HG03469 (cell line): Measurements from ENCODE around the gene LCN15.
"Not testable (repeated sequence)": the region's sequence is repeated elsewhere in the genome, so short reads cannot be mapped to it uniquely, and the experiment has no call there.

Experiments used
- ATAC-seq: cut with Tn5 transposase; IDR thresholded peaks from one replicate; pipeline ENCODE4 v1.9.1; 2021; ENCODE audit warnings: mild to moderate bottlenecking, moderate library complexity, moderate number of reproducible peaks; ENCODE audit not compliant: unreplicated experiment

LCN15 gene

GRCh38 chr9:136775191-136775590, 10.9 kb upstream of the LCN15 start:
- ATAC-seq, result no peak

- no peak for ATAC-seq
Measured at GRCh38 chr9:136774416-136775045, 10.2 kb upstream of the LCN15 start.

DNA sequence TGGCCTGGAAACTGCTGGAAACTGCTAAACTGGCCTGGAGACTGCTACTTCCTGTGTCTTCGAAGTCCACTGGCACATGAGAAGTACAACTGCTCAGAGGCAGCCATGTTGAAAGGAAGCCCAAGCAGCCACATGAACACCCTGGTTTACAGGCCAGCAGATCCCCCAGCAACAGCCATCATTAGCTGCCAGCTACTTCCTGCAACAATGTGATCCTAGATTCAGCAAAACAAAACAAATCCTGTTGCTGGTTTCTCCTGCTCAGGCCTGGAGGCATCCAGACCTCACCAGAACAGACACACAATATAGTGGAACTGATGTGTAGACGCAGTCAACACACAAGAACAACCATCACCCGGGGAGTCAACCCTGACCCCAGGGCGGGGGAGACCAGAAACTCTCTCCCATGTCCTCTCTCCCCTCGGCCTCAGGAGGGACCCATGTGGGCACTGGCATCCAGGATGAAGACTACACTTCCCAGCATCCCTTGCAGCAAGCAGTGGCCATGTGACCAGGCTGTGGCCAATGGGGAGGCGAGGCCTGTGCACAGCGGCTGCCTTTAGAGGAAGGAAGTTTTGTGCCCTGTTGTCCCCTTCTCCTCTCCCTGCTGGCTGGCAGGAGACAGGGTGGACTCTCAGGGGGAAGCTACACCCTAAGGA, 9.2 kb upstream of the LCN15 start:
- no peak for ATAC-seq

GRCh38 chr9:136771907-136772415, 7.6 kb upstream of the LCN15 start:
- ATAC-seq, result no peak

GRCh38 chr9:136769710-136770191, 5.4 kb upstream of the LCN15 start:
- no peak for ATAC-seq

DNA sequence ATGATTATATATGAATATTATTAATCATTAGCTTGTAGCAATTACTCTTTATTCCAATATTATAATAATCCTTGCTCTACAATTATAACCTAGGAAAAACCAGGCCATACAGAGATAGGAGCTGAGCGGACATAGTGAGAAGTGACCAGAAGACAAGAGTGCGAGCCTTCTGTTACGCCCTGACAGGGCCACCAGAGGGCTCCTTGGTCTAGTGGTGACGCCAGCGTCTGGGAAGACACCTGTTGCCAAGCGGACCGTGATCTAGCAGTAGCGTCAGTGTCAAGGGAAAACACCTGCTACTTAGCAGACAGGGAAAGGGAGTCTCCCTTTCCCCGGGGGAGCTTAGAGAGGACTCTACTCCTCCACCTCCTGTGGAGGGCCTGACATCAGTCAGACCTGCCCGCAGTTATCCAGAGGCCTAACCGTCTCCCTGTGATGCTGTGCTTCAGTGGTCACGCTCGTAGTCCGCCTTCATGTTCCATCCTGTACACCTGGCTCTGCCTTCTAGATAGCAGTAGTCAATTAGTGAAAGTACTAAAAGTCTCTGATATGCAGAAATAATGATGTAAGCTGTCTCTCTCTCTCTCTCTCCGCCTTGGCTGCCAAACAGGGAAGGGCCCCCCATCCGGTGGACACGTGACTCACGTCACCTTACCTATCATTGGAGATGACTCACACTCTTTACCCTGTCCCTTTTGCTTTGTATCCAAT, 2.2 kb upstream of the LCN15 start:
- not testable (repeated sequence) for ATAC-seq

- ATAC-seq, result not testable (repeated sequence)
Measured at GRCh38 chr9:136765745-136766409, 1.6 kb upstream of the LCN15 start.

- no peak for ATAC-seq
Measured at GRCh38 chr9:136765041-136765440, 723 bp upstream of the LCN15 start.

GRCh38 chr9:136763649-136764035, 676 bp downstream of the LCN15 start:
- no peak for ATAC-seq

GRCh38 chr9:136762915-136763648, 1.2 kb downstream of the LCN15 start:
- no peak for ATAC-seq

DNA sequence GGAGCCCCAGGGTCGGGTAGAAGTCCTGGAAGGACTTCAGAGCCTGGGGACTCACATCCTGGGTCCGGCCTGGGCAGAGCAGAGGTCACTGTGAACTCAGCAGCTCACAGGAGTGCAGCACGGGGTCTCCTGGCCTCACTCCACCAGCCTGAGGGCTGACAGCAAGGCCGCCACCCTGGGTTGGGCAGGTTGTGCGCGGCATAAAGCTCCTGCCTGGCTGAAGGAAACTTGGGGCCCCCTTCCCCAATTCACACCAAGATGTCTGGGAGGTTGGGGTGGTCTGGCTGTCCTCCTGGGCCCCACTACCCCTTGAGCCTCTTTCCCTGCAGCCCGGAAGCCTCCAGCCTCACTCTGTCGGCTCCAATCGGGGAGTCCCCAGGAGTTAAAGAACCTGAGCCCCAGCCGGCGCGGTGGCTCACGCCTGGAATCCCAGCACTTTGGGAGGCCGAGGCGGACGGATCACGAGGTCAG, 2.1 kb downstream of the LCN15 start:
- ATAC-seq, result no peak

- ATAC-seq, result no peak
Measured at GRCh38 chr9:136761545-136761981, 2.8 kb downstream of the LCN15 start.

- not testable (repeated sequence) for ATAC-seq
Measured at GRCh38 chr9:136760834-136761544, 3.3 kb downstream of the LCN15 start.

DNA sequence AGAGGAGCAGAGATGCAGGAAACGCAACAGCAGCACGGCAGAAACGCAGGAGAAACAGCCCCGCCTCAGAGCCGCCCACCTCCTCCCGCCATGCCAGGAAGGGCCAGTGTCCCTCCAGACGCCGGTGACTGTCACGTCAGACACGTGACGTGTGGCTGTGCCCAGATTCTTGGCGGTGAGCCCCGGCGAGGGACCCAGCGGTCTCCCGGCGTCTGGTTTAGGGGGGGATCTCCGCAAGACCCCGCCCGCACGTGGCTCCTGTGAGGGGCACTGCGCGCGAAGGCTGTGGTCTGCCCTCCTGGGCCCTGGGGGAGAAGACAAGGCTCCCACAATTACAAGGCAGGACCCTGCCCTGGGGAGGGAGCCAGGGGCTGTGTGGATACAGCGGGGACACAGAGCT, 3.9 kb downstream of the LCN15 start:
- ATAC-seq, result no peak

DNA sequence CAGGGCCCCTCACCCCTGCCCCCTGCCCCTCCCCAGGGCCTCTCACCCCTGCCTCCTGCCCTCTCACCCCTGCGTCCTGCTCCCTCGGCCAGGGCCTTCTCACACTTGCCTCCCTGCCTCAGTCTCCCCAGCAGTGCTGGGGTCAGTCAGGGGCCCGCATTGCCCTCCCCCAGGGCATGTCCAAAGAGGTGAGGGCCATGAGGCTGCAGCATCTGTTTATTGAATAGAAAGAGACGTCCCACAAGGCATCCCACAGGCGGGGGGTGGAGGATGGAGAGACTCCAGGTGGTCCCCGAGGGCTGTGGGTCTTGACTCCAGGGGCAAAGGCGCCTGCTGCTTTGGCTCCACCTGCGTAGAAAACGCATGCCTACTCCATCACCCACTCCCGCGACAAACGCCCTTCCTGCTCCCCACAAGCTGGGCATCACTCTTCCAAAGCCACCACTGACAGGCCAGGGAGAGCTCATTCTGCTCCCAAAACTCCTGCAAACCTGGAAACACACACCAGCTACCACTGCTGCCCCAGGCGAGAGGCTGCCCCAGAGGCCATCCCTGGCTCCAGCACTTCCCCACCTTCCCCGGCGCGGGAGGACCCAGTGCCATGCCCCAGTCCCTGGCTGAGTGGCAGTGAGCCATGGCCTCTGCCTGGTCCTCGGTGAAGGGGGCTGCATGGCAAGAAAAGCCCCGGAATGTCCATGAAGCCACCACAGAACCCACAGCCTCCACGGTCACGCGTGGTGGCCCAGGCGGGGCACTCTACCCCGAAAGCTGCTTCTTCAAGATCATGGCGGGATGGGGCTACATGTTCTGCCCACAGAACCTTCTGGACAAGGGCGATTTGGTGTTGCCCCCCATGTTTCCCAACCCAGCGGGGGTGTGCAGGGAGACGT, 4.6 kb downstream of the LCN15 start:
- no peak for ATAC-seq

DNA sequence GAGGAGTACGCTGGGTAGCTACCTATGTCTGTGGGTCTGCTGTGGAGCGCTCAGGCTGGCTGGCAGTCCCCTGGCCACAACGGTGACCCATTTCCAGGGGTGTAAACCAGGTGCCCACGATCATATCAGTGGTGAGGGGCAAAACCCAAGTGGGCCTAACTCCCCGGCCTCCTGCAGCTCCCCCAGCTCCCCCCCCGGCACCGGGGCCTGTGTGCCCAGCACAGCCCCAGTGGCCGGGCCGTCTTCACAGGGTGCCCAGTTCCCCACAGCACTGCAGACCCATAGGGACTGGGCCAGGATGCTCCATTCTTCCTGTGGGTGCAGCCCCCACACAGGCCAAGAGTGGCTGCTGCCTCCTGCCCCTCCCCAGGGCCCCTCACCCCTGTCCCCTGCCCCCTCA, 5.3 kb downstream of the LCN15 start:
- ATAC-seq, result no peak

GRCh38 chr9:136757751-136758140, 6.6 kb downstream of the LCN15 start:
- ATAC-seq, result no peak

GRCh38 chr9:136757328-136757727, 7.0 kb downstream of the LCN15 start:
- no peak for ATAC-seq

GRCh38 chr9:136756836-136757235, 7.5 kb downstream of the LCN15 start:
- no peak for ATAC-seq
